A673 (cell line): ENCODE data around the gene CCDC179. TPM values are rescaled to one million over a fixed set of nuclear protein-coding genes. Genes with fewer than 3 reads are reported as not detected.
A peak's percentile ranks its signal among the peaks of the same experiment; 100 is the strongest.

Source experiments
- BruUV-seq: library from RNA; stranded (reverse); fragments of 400-500 nt; replicated peaks from 2 replicates; lab custom pipeline; 2021; lab: Mats Ljungman, UMichigan
- CTCF ChIA-PET: fragments of 300-600 bp; sonication (Branson Sonifier 250); formaldehyde crosslinking; loops from one replicate; lab custom pipeline; 2022; ENCODE audit warnings: antibody characterized with exemption; lab: Charles Lee
- POLR2A ChIA-PET: fragments of 300-600 bp; sonication (Branson Sonifier 250); formaldehyde crosslinking; loops from one replicate; lab custom pipeline; 2022; ENCODE audit warnings: antibody characterized with exemption; ENCODE audit not compliant: low non-redundant PET; lab: Charles Lee
- DNase-seq: peaks from one replicate; pipeline ENCODE4 v3.0.0-alpha.2; 2015; ENCODE audit warnings: low spot score
- H3K27ac ChIP-seq: fragments of 200-600 bp; sonication (generic); 2 replicates; pipeline ENCODE4 v1.5.1; 2016; ENCODE audit warnings: mixed run types, low read depth, mild to moderate bottlenecking, mixed read lengths, antibody characterized with exemption, low read length; ENCODE audit not compliant: poor library complexity, severe bottlenecking
- H3K27me3 ChIP-seq: fragments of 200-600 bp; sonication (generic); replicated peaks from 2 replicates; pipeline ENCODE4 v1.6.1; 2017; ENCODE audit warnings: mixed run types, low read depth, mild to moderate bottlenecking, mixed read lengths, antibody characterized with exemption, low read length; ENCODE audit not compliant: insufficient read depth, poor library complexity
- H3K36me3 ChIP-seq: fragments of 200-600 bp; sonication (generic); 2 replicates; pipeline ENCODE4 v1.6.1; 2016; ENCODE audit warnings: mixed run types, mild to moderate bottlenecking, mixed read lengths, antibody characterized with exemption, low read length; ENCODE audit not compliant: insufficient read depth, poor library complexity, severe bottlenecking
- H3K4me1 ChIP-seq: fragments of 200-600 bp; sonication (generic); 2 replicates; pipeline ENCODE4 v1.6.1; 2017; ENCODE audit warnings: mixed run types, mild to moderate bottlenecking, mixed read lengths, antibody characterized with exemption, low read length; ENCODE audit not compliant: insufficient read depth, poor library complexity, severe bottlenecking
- H3K4me3 ChIP-seq: fragments of 200-600 bp; sonication (generic); 2 replicates; pipeline ENCODE4 v1.5.1; 2016; ENCODE audit warnings: low read depth, mixed run types, mild to moderate bottlenecking, mixed read lengths, low read length; ENCODE audit not compliant: poor library complexity, severe bottlenecking
- H3K9me3 ChIP-seq: fragments of 200-600 bp; sonication (generic); 2 replicates; pipeline ENCODE4 v1.6.1; 2016; ENCODE audit warnings: mixed run types, low read depth, mild to moderate bottlenecking, mixed read lengths, antibody characterized with exemption, low read length; ENCODE audit not compliant: poor library complexity, severe bottlenecking
- CTCF ChIP-seq: fragments of 300-800, 200-600 bp; sonication (generic); conservative IDR thresholded peaks from 2 replicates; pipeline ENCODE4 v1.5.1; 2017; ENCODE audit warnings: low read depth, mild to moderate bottlenecking, antibody characterized with exemption, low read length, moderate library complexity, mixed read lengths
- EZH2 ChIP-seq: fragments of 200-600 bp; sonication (generic); IDR thresholded peaks from 2 replicates; pipeline ENCODE4 v1.6.1; 2017; ENCODE audit warnings: borderline replicate concordance, low read depth, mild to moderate bottlenecking, mixed read lengths, antibody characterized with exemption, low read length; ENCODE audit not compliant: poor library complexity, severe bottlenecking
- intact Hi-C: fragments of 100-400 bp; cut with micrococcal nuclease; formaldehyde crosslinking; loops from one replicate; pipeline ENCODE4 v1.10.0; 2022; ENCODE audit not compliant: unreplicated experiment
- total RNA-seq: library from RNA; stranded (reverse); gene quantifications from 2 replicates; pipeline ENCODE4 v1.2.3, GENCODE V29; 2021

CCDC179 gene
- total RNA-seq, 1 experiment from 2014 or later, result not detected

GRCh38 chr11:22808571-22809197 is 51.6 kb downstream of the CCDC179 start:
- TF ChIP-seq EZH2, result no peak
- no peak for TF ChIP-seq CTCF
- ChIA-PET POLR2A (no interaction called here), CTCF (no interaction called here)
- BruUV-seq, result no TSS peak
- H3K9me3 ChIP-seq, result peaks cover 7% of the 10 kb centered on the region
- intact Hi-C loops, result loop anchor here (2.0 kb wide), 1 partner anchor 64 kb away; no protein-coding TSS in a partner anchor
- H3K36me3 ChIP-seq, result no peaks in the 10 kb centered on the region
- H3K4me1 ChIP-seq, result peaks cover 17% of the 10 kb centered on the region
- H3K27me3 ChIP-seq, result no peaks in the 10 kb centered on the region
- peak; percentile 81 for DNase-seq
- peak overlapping the region; percentile 18 for H3K27ac ChIP-seq
- H3K4me3 ChIP-seq, result no peak overlapping the region

GRCh38 chr11:22807855-22808570 is 52.3 kb downstream of the CCDC179 start:
- Histone ChIP-seq H3K27ac (peak overlapping the region; percentile 18), H3K36me3 (no peaks in the 10 kb centered on the region), H3K4me3 (no peak overlapping the region), H3K27me3 (no peaks in the 10 kb centered on the region), H3K9me3 (peaks cover 7% of the 10 kb centered on the region), H3K4me1 (peaks cover 17% of the 10 kb centered on the region)
- TF ChIP-seq EZH2 (no peak), CTCF (no peak)
- no TSS peak for BruUV-seq
- ChIA-PET CTCF (no interaction called here), POLR2A (no interaction called here)
- intact Hi-C loops, result loop anchor here (2.0 kb wide), 1 partner anchor 65 kb away; no protein-coding TSS in a partner anchor
- peak; percentile 71 for DNase-seq

- DNase-seq, result no peak
- Histone ChIP-seq H3K4me3 (no peak overlapping the region), H3K36me3 (no peaks in the 10 kb centered on the region), H3K4me1 (peaks cover 17% of the 10 kb centered on the region), H3K9me3 (peaks cover 7% of the 10 kb centered on the region), H3K27me3 (no peaks in the 10 kb centered on the region), H3K27ac (no peak overlapping the region)
- ChIA-PET POLR2A (no interaction called here), CTCF (no interaction called here)
- BruUV-seq, result no TSS peak
- intact Hi-C loops, result no loop called here
- no peak for TF ChIP-seq EZH2
- TF ChIP-seq CTCF, result no peak
Measured at GRCh38 chr11:22807391-22807790, 52.9 kb downstream of the CCDC179 start.
